HepG2 (cell line): Measurements from ENCODE around the gene NKX6-2. TPM values are rescaled to one million over a fixed set of nuclear protein-coding genes. Genes with fewer than 3 reads are reported as not detected.

ENCODE experiments used
- ATAC-seq: fragments of 200-7000 bp; cut with Tn5 transposase; 3 replicates; pipeline ENCODE4 v1.9.1; 2020; ENCODE audit warnings: mild to moderate bottlenecking, moderate library complexity
- BruUV-seq: library from RNA; stranded (reverse); fragments of 400-500 nt; replicated peaks from 2 replicates; lab custom pipeline; 2021; lab: Mats Ljungman, UMichigan
- CTCF ChIA-PET: fragments of 300-600 bp; formaldehyde crosslinking; extraction: SDS; loops from one replicate; lab custom pipeline; 2021; ENCODE audit warnings: low total read pairs, inconsistent platforms, low intra/inter-chr PET ratio; lab: Yijun Ruan, JAX
- POLR2A ChIA-PET: fragments of 350-600 bp; sonication (Branson Sonifier 250); formaldehyde crosslinking; loops from one replicate; lab custom pipeline; 2020; ENCODE audit warnings: antibody characterized with exemption, inconsistent platforms; lab: Yijun Ruan, JAX
- DNase-seq: peaks from one replicate; pipeline ENCODE4 v3.0.0-alpha.2; 2015; ENCODE audit warnings: low spot score
- FAIRE-seq: peaks from 3 replicates; lab custom pipeline; 2011; peaks lifted over from hg19 to GRCh38; lab: Jason Lieb, UNC
- H2AFZ ChIP-seq: one replicate; pipeline ENCODE4 v1.6.1; 2011; ENCODE audit warnings: low read length, inconsistent platforms
- H3K27ac ChIP-seq: fragments of 300-600 bp; 3 replicates; pipeline ENCODE4 v1.8.0; 2011; ENCODE audit warnings: mixed run types, mild to moderate bottlenecking, mixed read lengths, low read length, inconsistent platforms; ENCODE audit not compliant: insufficient read depth; ENCODE audit errors: extremely low read length
- H3K27me3 ChIP-seq, 2 experiments: fragments of 200-600 bp in 1 of 2; 2 replicates in 1 of 2; 3 replicates in 1 of 2; pipeline versions ENCODE4 v1.6.0 to v1.8.0; 2011; ENCODE audit warnings: low read length in 2 of 2, mild to moderate bottlenecking in 2 of 2, moderate library complexity in 2 of 2, inconsistent platforms in 1 of 2; ENCODE audit not compliant: insufficient read depth in 2 of 2, control insufficient read depth in 1 of 2
- H3K36me3 ChIP-seq, 2 experiments: fragments of 200-600 bp in 1 of 2; replicated peaks in 1 of 2; 2 replicates in 1 of 2; 3 replicates in 1 of 2; pipeline versions ENCODE4 v1.5.1 to v1.8.0; 2011; ENCODE audit warnings: low read length in 2 of 2, inconsistent platforms in 1 of 2; ENCODE audit not compliant: insufficient read depth in 2 of 2, control insufficient read depth in 1 of 2
- H3K4me1 ChIP-seq: 2 replicates; pipeline ENCODE4 v1.5.1; 2012; ENCODE audit warnings: low read length, inconsistent platforms; ENCODE audit not compliant: insufficient read depth
- H3K4me2 ChIP-seq: 2 replicates; pipeline ENCODE4 v1.6.0; 2011; ENCODE audit warnings: low read depth, low read length, inconsistent platforms
- H3K4me3 ChIP-seq, 3 experiments: fragments of 200-600 bp in 1 of 3; sonication (generic), shearing (Covaris generic) in 1 of 3; replicated peaks in 1 of 3; 2 replicates each; pipeline ENCODE4 v1.5.1; 2011 to 2016; ENCODE audit warnings: low read length in 3 of 3, inconsistent platforms in 2 of 3, low read depth in 2 of 3, mild to moderate bottlenecking in 2 of 3, control low read depth in 1 of 3, mixed read lengths in 1 of 3; ENCODE audit not compliant: insufficient read depth in 1 of 3
- H3K79me2 ChIP-seq: one replicate; pipeline ENCODE4 v1.6.1; 2011; ENCODE audit warnings: low read length, inconsistent platforms; ENCODE audit not compliant: insufficient read depth
- H3K9ac ChIP-seq: 2 replicates; pipeline ENCODE4 v1.6.0; 2011; ENCODE audit warnings: mild to moderate bottlenecking, low read depth, low read length, inconsistent platforms; ENCODE audit not compliant: insufficient read depth
- H3K9me3 ChIP-seq: 2 replicates; pipeline ENCODE4 v1.5.1; 2012; ENCODE audit warnings: mild to moderate bottlenecking, low read length
- H4K20me1 ChIP-seq: 2 replicates; pipeline ENCODE4 v1.6.0; 2011; ENCODE audit warnings: inconsistent platforms, mild to moderate bottlenecking, low read length, moderate library complexity; ENCODE audit not compliant: insufficient read depth
- AGO2 ChIP-seq: fragments of 200-400 bp; formaldehyde crosslinking; optimal IDR thresholded peaks from 2 replicates; pipeline ENCODE3; 2017; ENCODE audit warnings: mild to moderate bottlenecking, low read depth, low read length, moderate library complexity
- ZBTB14 ChIP-seq: sonication (generic); formaldehyde crosslinking; IDR thresholded peaks from 2 replicates; pipeline ENCODE4 v1.4.0; 2020; ENCODE audit warnings: missing genetic modification reagents
- ZNF691 ChIP-seq: sonication (generic); formaldehyde crosslinking; IDR thresholded peaks from 2 replicates; pipeline ENCODE4 v1.4.0; 2020; ENCODE audit warnings: missing genetic modification reagents, low read depth, mild to moderate bottlenecking, borderline replicate concordance
- WGBS: methylation state at CpG from one replicate; pipeline ENCODE4 v1.1.6; 2017; ENCODE audit warnings: low lambda C conversion rate; 5-methylcytosine and 5-hydroxymethylcytosine counted together
- in situ Hi-C: cut with HindIII; loops from 2 replicates; pipeline ENCODE4 v1.10.0; 2017; ENCODE audit warnings: low pct_unique_long_range_greater_than_20kb; ENCODE audit not compliant: extremely low pct_ligation_motif_present
- intact Hi-C: fragments of 100-400 bp; cut with micrococcal nuclease; formaldehyde crosslinking; loops from one replicate; pipeline ENCODE4 v1.10.0; 2022; ENCODE audit not compliant: unreplicated experiment
- polyA plus RNA-seq, 8 experiments: library from polyadenylated mRNA; depleted of rRNA in 3 of 8; stranded (reverse) in 7 of 8; unstranded in 1 of 8; fragments of >200 nt; fragmentation: Illumina TruSeq in 4 of 8; extraction: Trizol in 4 of 8; gene quantifications; 2 replicates each; pipeline versions ENCODE4 v1.2.1 to v1.2.3, GENCODE V29; 2011 to 2016; ENCODE audit warnings: low read depth in 4 of 8, missing spikeins in 1 of 8, mixed read lengths in 1 of 8; ENCODE audit not compliant: insufficient read depth in 1 of 8
- total RNA-seq, 5 experiments: library from RNA; depleted of rRNA; stranded (reverse); fragments of >200 nt; fragmentation: Illumina TruSeq; extraction: Trizol; gene quantifications; 2 replicates each; pipeline ENCODE4 v1.2.3, GENCODE V29; 2016; ENCODE audit warnings: low read depth in 1 of 5

The NKX6-2 gene
- total and polyA plus RNA-seq, 2 of the 13 experiments (the other 11 are each of a cell fraction or from before 2014, with no cell fraction given), result not detected

- no peak for TF ChIP-seq ZBTB14
These were observed 853 bp downstream of the NKX6-2 start (continued) for GRCh38 chr10:132784866-132785722.

DNA sequence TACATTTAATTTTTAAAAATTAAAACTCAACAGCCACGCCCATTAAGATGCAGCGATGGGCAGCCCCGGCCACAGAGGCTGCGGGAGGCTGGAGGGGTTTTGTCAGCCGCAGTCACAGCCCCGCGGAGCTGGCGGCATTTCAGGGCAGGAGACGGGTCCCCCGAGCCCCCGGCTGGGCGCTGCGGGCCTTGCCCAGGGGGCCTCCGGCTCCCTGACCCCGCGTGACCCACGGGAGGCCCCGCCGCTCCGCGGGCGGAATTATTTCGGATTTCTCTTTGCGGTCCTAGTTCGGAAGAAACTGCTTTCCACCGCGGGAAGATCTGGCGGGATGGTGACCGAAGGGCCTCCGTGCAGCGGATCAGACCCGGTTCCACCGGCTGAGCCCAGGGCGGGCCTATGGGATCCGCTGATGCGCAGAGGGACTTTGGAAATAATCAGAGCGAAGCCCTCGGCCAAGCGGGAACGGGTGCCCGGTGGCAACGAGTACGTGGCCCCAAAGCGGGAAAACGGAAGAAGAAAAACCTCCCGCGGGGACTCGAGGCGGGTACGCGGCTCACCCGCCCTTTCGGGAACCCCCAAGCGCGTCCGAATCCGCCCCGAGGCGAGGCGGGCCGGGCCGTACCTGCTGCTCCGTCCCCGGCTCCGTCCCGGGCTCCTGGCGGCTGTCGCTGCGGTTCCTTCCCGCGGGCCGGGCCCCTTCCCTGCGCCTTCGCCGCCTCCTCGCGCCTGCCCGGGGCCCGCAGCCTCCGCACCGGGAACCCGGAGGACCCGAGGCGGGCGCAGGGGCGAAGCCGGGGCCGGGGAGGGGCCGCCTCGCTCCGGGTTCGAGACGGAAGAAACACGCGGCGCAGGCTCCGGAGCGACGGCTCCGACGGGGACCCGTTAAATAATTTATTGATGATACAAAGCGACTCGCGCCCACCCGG, 1.7 kb downstream of the NKX6-2 start:
- Histone ChIP-seq H3K9ac (no peak overlapping the region), H3K27ac (no peak overlapping the region), H3K36me3 (peaks cover 0 to 2% of the 10 kb centered on the region in 2 experiments; a peak in 2 of 5 replicates), H4K20me1 (no peaks in the 10 kb centered on the region), H3K79me2 (no peaks in the 10 kb centered on the region), H2AFZ (no peak overlapping the region), H3K4me1 (no peaks in the 10 kb centered on the region), H3K27me3 (peaks cover 3 to 22% of the 10 kb centered on the region in 2 experiments; a peak in 3 of 5 replicates), H3K9me3 (no peaks in the 10 kb centered on the region), H3K4me3 (no peak overlapping the region), H3K4me2 (no peak overlapping the region)
- FAIRE-seq (no peak), DNase-seq (no peak), ATAC-seq (no peak)
- in situ Hi-C loops (no loop called here), intact Hi-C loops (no loop called here)
- BruUV-seq, result no TSS peak
- 97% methylated on average over 106 of the region's 106 CpGs for WGBS
- ChIA-PET CTCF (no interaction called here), POLR2A (no interaction called here)
- TF ChIP-seq ZNF691 (CRISPR knock-in tag) (no peak), AGO2 (peak; percentile 43)
